WERI-Rb-1 (cell line): ENCODE data around the gene CDIPT.
A peak's percentile ranks its signal among the peaks of the same experiment; 100 is the strongest.

Experiments
- DNase-seq: peaks from one replicate; pipeline ENCODE4 v3.0.0-alpha.2; 2020
- H3K27ac ChIP-seq: fragments of 250-450 bp; sonication (Bioruptor Pico); 2 replicates; pipeline ENCODE4 v1.5.1; 2020; ENCODE audit warnings: mild to moderate bottlenecking, moderate library complexity
- H3K27me3 ChIP-seq: fragments of 250-450 bp; sonication (Bioruptor Pico); 2 replicates; pipeline ENCODE4 v1.5.1; 2021; ENCODE audit warnings: mild to moderate bottlenecking, low read depth, moderate library complexity; ENCODE audit not compliant: insufficient read depth, severe bottlenecking
- H3K36me3 ChIP-seq: fragments of 250-450 bp; sonication (Bioruptor Pico); 2 replicates; pipeline ENCODE4 v1.5.1; 2020; ENCODE audit warnings: mild to moderate bottlenecking, moderate library complexity
- H3K4me3 ChIP-seq: 2 replicates; pipeline ENCODE4 v1.5.1; 2011; ENCODE audit warnings: low read depth, mild to moderate bottlenecking, control low read depth, low read length
- H3K9me3 ChIP-seq: fragments of 250-450 bp; sonication (Bioruptor Pico); 2 replicates; pipeline ENCODE4 v1.5.1; 2021; ENCODE audit warnings: mild to moderate bottlenecking, moderate library complexity; ENCODE audit not compliant: severe bottlenecking
- TF ChIP-seq, protein P1 (sequence below): IDR thresholded peaks from 2 replicates; pipeline ENCODE4 v1.5.1; 2011; ENCODE audit warnings: low read depth, mild to moderate bottlenecking, control low read depth, inconsistent platforms, low read length

Gene CDIPT

GRCh38 chr16:29809031-29809747 is 53.8 kb downstream of the CDIPT start:
- peak overlapping the region; percentile 78 for H3K4me3 ChIP-seq
- H3K27ac ChIP-seq, result peak overlapping the region; percentile 94
- H3K27me3 ChIP-seq, result no peaks in the 10 kb centered on the region
- H3K9me3 ChIP-seq, result no peaks in the 10 kb centered on the region
- peaks cover 43% of the 10 kb centered on the region for H3K36me3 ChIP-seq
- TF ChIP-seq, protein P1, sequence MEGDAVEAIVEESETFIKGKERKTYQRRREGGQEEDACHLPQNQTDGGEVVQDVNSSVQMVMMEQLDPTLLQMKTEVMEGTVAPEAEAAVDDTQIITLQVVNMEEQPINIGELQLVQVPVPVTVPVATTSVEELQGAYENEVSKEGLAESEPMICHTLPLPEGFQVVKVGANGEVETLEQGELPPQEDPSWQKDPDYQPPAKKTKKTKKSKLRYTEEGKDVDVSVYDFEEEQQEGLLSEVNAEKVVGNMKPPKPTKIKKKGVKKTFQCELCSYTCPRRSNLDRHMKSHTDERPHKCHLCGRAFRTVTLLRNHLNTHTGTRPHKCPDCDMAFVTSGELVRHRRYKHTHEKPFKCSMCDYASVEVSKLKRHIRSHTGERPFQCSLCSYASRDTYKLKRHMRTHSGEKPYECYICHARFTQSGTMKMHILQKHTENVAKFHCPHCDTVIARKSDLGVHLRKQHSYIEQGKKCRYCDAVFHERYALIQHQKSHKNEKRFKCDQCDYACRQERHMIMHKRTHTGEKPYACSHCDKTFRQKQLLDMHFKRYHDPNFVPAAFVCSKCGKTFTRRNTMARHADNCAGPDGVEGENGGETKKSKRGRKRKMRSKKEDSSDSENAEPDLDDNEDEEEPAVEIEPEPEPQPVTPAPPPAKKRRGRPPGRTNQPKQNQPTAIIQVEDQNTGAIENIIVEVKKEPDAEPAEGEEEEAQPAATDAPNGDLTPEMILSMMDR, result no peak
- DNase-seq, result no peak
